GM12875 (cell line): Measurements from ENCODE around the gene DNAJC16.
"Not testable (repeated sequence)": the region's sequence is repeated elsewhere in the genome, so short reads cannot be mapped to it uniquely, and the experiment has no call there.

Experiments used
- H3K4me3 ChIP-seq: one replicate; pipeline ENCODE4 v1.5.1; 2011; ENCODE audit warnings: low read depth, low read length, control low read depth
- TF ChIP-seq, protein P1 (sequence below): IDR thresholded peaks from 2 replicates; pipeline ENCODE4 v1.5.1; 2011; ENCODE audit warnings: low read depth, mild to moderate bottlenecking, control low read depth, inconsistent platforms, low read length, moderate library complexity, borderline replicate concordance; ENCODE audit not compliant: insufficient read depth

Gene DNAJC16

DNA sequence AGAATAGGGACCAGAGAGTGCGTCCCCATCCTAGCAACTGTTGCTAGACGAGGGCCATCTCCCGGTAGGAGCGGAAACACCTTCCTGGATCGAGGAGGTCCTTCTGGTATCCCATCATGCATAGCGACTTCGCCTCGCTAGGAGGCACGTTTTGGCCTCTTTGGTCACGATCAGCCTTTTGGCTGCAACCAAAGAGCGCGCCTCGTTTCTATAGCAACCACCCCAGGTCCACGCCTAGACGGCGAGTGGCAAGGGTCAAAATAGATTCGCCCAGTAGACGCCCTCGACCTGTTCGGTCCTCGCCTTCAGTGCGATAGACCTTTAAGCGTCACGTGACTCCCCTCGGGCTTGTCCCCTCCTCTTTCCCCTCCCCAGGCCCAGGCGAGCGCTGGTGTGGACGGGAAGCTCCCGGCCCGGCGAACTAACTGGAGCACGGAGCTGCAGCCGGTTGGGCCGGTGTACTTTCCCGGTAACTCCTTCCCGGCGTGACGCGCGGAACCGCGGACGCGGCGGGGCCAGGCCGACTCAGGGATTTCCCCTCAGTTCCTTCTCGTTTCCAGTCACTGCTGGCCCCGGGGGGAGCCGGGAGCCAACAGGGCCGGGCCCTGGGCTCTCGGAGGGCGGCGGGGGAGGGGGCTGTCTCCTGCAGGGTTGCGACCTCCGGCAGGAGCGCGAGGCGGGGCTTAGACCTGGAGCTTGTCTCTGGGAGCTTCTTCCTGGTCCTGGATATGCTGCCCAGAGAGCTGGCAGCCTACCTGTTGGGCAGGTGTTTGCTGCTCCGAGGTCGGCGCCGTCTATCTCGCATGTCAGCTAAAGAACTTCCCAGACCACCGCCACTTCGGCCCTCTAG is at the start of gene DNAJC16:
TSS of gene DNAJC16 (plus strand) at position 359 of the 850 bp plus-strand sequence. CDS start 2,258 bp downstream, outside the sequence.
- TF ChIP-seq, protein P1, sequence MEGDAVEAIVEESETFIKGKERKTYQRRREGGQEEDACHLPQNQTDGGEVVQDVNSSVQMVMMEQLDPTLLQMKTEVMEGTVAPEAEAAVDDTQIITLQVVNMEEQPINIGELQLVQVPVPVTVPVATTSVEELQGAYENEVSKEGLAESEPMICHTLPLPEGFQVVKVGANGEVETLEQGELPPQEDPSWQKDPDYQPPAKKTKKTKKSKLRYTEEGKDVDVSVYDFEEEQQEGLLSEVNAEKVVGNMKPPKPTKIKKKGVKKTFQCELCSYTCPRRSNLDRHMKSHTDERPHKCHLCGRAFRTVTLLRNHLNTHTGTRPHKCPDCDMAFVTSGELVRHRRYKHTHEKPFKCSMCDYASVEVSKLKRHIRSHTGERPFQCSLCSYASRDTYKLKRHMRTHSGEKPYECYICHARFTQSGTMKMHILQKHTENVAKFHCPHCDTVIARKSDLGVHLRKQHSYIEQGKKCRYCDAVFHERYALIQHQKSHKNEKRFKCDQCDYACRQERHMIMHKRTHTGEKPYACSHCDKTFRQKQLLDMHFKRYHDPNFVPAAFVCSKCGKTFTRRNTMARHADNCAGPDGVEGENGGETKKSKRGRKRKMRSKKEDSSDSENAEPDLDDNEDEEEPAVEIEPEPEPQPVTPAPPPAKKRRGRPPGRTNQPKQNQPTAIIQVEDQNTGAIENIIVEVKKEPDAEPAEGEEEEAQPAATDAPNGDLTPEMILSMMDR = peak; percentile 21; the same call in 1 of the 2 replicates

DNA sequence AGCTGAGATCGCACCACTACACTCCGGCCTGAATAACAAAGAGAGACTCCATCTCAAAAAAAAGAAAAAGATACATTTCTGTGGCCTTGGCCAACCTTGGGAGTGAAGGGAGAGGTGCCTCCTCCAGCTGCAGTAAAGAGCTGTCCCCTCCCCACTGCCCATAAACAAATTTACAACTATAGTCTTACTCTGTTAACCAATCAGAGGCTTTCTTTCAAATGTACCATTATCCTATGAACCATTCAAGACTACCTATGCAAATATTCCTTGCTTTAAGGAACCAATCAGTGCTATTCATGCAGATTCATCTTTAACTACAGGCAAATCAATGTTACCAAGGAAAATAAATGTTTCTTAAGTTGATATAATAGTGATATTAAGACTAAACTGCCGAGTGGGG is 49.7 kb upstream of the DNAJC16 start:
- TF ChIP-seq, protein P1 = no peak
- H3K4me3 ChIP-seq = no peak overlapping the region

More for the DNA sequence above, at the start of gene DNAJC16:
- H3K4me3 ChIP-seq = peak within 1 kb of the TSS; percentile 89

DNA sequence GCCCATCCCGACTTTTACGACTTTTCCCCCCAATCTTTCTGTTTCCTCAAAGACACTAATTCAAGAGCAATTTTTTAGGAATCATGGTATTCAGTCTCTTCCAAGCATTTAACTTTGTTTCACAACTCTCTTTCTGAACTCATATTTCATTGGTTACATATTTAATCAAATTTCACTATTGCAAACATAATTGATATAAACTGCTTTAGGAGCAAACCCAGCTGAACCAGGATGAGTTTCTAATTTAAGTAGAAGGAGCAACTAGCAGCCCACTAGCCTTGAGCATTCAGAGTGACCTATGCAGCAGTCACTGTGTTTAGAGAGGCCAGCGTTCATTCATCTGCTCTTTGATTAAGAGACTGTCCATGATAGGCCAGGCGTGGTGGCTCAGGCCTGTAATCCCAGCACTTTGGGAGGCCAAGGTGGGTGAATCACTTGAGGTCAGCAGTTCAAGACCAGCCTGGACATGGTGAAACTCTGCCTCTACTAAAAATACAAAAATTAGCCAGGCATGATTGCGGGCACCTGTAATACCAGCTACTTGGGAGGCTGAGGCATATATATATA is 48.9 kb upstream of the DNAJC16 start:
- TF ChIP-seq, protein P1 = no peak

DNA sequence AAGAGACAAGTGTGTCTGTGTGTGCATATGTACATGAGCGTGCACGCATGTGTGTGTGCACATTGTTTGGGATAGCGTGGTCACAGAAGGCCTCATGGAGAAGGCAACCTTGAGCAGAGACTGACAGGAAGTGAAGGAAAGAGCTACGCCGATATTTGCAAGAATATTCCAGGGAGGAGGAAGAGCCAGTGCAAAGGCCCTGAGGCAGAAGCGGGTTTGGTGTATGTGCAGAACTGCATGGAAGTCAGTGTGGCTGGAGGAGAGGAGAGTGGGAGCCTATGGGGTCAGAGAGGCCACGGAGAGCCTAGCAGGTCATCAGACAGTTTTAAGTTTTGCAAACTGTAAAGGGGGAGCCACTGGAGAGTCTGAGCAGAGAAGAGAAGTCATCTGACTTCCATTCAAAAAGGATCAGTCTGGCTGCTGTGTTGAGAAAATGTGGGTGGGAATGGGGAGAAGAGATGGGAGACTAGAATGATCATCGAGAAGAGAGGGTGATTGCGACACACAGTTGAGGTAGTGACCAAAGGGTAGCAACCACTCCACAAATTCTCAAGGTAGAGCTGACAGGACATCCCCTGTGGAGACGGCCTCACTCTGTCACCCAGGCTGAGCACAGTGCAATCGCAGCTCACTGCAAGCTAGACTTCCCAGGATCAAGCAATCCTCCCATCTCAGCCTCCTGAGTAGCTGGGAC is 46.8 kb upstream of the DNAJC16 start:
- TF ChIP-seq, protein P1 = no peak

More for the DNA sequence above, 48.9 kb upstream of the DNAJC16 start:
- H3K4me3 ChIP-seq = no peak overlapping the region

DNA sequence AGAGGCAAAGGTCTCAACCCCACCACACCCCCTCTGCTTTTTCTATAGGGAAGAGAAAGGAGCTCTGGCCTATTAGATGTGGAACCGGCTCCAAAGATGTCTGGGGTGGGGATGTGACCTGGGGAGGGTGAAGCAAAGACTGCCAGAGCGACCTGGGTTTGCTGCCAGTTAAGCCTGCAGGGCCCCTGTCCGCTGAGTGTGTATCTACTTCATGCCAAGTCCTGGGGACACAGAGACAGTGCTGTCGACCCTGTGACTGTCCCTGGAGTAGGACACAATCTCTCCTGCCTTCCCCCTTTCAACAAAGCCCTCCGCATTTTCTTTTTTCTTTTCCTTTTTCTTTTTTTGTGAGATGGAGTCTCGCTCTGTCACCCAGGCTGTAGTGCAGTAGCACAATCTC is 44.2 kb upstream of the DNAJC16 start:
- H3K4me3 ChIP-seq = not testable (repeated sequence)

More for the DNA sequence above, 46.8 kb upstream of the DNAJC16 start:
- H3K4me3 ChIP-seq = no peak overlapping the region

DNA sequence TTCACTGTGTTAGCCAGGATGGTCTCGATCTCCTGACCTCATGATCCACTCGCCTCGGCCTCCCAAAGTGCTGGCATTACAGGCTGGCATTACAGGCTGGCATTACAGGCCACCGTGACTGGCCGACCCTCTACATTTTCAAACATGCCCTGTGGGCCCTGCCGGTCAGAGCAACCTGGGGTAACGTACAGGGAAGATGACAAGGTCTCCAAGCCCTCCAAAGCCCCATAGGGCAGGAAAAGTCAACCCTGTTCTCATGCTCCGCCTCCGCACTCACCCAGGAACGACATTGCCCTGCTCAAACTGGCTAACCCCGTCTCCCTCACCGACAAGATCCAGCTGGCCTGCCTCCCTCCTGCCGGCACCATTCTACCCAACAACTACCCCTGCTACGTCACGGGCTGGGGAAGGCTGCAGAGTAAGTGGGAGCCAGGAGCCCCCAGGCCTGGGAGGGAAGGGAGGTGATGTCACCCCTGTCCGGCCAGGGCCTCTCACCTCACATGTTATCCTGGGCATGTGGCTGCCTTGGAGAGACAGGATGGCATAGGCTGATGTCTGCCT is 43.6 kb upstream of the DNAJC16 start:
- not testable (repeated sequence) for H3K4me3 ChIP-seq

DNA sequence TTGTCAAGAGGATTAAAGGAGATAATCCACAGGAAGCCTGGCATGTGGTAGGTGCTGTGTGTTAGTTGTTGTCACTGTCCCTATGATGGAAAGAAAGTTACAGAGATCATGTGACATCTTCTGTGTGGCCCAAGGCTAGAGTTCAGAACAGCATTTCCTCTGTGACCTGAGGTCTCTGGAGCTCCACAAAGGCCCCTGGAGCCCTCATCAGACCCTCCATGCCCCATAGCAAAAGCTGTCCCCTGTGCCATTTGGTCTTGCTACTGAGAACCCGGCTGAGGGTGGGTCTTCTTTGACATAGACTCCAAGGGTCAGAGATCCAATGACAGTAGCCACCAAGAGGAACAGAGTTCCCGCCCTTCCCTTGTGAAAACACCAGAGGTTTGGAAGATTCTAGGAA is 42.7 kb upstream of the DNAJC16 start:
- TF ChIP-seq, protein P1 = no peak
- H3K4me3 ChIP-seq = no peak overlapping the region

DNA sequence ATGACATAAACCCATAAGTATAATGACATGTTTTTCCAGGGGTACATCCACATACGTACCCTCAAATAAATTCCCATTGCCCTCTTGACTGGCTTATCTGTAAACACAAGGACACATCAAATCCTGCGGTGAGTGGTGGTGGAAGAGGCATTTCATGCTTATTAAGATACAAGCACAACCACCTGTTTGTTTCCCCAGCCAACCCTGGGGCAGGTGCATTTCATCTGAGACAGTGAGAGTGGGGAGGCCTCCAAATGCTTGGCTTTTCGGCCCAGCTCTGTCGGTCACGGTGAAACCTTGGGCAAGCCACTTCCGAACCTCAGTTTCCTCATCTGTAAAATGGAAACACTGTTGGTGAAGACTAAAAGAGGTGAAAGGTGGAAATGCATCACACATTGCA is 42.2 kb upstream of the DNAJC16 start:
- not testable (repeated sequence) for H3K4me3 ChIP-seq
